ENCODE data around the gene GREB1.

GREB1 gene

DNA sequence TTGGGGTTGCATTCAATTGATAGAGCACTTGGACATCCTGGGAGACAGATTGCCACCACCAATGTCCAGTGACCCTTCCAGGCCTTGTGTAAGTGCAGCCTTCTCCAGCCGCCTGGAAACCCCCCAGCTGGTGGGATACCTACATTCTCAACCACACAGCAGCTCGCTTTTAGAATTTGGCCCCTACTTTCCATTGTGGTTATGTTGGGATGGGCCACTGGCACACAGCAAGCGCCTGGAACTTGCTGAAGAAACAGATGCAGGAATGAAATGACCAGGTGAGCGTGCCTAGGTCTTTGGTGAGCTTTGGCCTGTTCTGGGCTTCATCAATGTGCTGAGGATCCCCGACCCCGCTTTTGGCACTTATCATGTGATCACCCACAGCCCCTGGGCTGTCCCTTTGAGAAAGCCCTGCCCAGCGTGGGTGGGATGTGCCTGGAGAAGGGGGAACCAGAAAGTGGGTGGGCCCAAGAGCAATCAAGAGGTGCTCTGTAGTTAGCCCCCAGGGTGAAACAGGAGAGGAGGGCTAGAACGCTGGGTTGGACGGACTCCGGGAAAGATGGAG is 152.1 kb downstream of the GREB1 start:
- no peak for DNase-seq

GRCh38 chr2:11687736-11688135 is 153.9 kb downstream of the GREB1 start:
- no peak for DNase-seq

DNA sequence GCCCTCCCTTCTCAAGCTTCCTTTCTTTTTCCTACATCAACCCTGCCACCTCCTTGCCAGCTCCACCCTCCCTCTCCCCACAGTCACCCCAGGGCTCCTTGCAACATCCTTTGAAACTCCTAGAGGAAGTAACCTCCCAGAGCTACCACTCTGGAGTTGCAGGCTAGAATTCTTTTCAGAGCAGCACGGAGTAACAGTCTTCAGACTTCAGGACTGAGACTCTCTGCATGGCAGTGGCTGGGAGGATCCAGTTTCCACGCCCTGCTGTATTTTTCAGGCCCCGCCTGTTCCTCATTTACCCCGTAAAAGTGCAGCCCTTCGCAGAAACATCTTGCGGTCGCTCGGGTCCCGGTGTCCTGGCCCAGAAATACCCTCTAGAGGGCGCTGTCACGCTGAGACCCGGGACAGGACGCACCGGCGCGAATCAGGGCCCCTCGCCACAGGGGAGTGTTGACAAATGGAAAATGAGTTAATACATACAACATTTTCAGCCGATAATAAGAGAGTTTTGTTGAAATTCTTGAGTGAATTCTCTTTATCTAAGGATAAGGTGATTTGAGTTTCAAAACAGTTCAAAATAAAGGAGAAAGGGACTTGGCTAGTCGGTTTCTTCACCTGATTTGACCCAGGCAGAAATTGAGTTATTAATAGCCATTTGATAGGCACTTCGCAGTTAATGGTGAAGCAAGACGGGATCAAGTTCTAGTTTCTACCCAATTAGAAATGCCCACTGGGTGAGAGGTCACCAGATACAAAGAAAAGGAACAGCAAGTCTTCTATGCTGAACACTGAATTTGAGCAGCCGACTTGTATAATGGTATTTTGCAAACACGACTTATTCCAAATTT is 154.6 kb downstream of the GREB1 start:
- DNase-seq = peak; percentile 82

DNA sequence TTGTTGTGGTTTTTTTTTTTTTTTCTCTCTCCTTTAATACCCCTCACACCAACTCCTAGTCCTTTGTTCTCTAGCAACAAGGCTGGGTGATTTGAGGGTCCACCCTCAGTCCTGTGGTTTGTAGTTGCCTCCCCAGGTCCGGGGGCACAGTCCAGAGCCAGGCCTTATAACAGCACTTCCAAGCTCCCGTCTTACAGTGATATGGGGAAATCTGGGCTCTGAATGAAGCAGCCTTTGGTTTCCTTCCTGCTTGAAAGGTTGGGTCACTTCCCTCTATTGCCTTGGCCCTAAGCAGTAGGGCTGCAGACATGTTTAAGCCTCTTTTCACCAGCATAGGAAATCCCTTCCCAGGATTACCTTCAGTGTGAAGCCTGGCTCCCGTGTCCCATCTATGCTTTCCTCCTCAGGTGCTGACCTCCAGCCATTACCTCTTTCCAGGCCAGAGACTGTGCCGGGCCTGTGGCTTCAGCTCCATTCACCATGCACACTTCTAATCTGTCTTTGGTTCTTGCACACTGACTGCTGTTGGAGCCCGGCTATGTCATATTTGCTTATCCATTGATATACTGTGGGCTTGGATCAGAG is 157.3 kb downstream of the GREB1 start:
- no peak for DNase-seq

Measured in CD4-positive, alpha-beta T cell treated with Interleukin-21 for 1 hour (primary cell).